Right forelimb (tissue), 1 donor: ENCODE data around the gene IRF3.

Experiments used
- DNase-seq: peaks from one replicate; pipeline ENCODE4 v3.0.0-alpha.2; 2018

The IRF3 gene

GRCh38 chr19:49616532-49616931 is 49.1 kb downstream of the IRF3 start:
- no peak for DNase-seq

GRCh38 chr19:49615861-49616260 is 49.8 kb downstream of the IRF3 start:
- DNase-seq, result no peak

GRCh38 chr19:49614096-49614833 is 51.4 kb downstream of the IRF3 start:
- no peak for DNase-seq

GRCh38 chr19:49613374-49613773 is 52.3 kb downstream of the IRF3 start:
- DNase-seq, result no peak
